Measurements from ENCODE around the gene LIPJ.

LIPJ gene

DNA sequence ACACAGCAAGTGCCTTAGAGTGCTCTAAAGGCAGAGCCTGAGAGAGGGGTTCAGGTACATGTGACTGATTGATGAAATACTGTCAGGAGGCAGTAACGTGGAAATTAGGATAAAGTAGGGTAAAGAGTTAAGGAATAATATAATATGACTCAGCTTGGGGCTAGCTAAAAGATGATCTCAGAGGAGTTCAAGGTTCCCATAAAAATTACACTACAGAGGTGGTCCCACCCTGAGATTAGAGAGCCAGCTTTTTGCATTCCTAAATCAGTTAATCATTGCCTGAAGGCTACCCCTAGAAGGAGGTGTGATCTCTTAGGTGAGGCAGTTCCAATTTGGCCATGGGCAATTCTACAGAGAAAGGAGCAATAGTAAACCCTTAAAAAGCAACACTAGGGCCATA is 5.8 kb downstream of the LIPJ start:
- TF ChIP-seq, protein P1, sequence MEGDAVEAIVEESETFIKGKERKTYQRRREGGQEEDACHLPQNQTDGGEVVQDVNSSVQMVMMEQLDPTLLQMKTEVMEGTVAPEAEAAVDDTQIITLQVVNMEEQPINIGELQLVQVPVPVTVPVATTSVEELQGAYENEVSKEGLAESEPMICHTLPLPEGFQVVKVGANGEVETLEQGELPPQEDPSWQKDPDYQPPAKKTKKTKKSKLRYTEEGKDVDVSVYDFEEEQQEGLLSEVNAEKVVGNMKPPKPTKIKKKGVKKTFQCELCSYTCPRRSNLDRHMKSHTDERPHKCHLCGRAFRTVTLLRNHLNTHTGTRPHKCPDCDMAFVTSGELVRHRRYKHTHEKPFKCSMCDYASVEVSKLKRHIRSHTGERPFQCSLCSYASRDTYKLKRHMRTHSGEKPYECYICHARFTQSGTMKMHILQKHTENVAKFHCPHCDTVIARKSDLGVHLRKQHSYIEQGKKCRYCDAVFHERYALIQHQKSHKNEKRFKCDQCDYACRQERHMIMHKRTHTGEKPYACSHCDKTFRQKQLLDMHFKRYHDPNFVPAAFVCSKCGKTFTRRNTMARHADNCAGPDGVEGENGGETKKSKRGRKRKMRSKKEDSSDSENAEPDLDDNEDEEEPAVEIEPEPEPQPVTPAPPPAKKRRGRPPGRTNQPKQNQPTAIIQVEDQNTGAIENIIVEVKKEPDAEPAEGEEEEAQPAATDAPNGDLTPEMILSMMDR (IDR thresholded peaks at IDR 0.05; ENCODE audit: low read depth, low read length, missing control alignments), result no peak
- no peak overlapping the region for H3K4me3 ChIP-seq (ENCODE audit: low read depth, low read length)
- DNase-seq (ENCODE audit: low read depth), result no peak

DNA sequence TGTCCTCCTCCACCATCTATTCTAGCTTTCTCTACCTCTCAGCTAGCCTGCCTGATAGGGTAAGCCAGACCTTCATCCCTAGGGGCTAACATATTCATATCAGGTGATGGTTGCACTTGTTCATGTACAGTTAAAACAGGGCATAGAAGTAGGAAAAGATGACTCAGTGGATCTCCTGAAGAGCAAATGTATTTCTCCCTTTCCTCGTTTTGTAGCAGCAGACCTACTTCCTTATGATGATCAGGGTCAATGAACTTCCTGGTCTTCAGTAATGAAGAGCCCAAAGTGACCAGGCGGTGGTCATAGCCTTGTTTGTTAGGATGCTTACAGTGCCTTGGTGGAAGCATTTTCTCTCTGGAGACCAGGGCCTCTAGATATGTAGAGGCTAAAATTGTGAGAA is 6.3 kb downstream of the LIPJ start:
- TF ChIP-seq, protein P1 (IDR thresholded peaks at IDR 0.05; ENCODE audit: low read depth, low read length, missing control alignments), result no peak
- no peak overlapping the region for H3K4me3 ChIP-seq (ENCODE audit: low read depth, low read length)
- DNase-seq (ENCODE audit: low read depth), result no peak

DNA sequence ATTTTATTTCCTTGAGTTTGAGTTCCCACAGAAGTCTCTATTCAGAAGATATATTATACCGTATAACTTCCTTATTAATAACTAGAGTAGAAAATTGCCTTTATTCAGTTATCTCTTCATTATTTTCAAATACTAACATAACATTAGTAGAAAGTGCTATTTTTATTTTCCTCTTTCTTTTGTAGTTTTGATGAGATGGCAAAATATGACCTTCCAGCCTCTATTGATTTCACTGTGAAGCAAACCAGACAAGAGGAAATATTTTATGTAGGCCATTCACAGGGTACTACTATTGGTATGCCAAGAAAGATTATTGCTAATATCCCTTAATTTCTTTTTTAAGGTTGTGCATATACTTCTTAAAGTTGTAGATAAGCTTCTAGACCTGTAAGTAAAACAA is 7.9 kb downstream of the LIPJ start:
- H3K4me3 ChIP-seq (ENCODE audit: low read depth, low read length), result no peak overlapping the region
- TF ChIP-seq, protein P1 (IDR thresholded peaks at IDR 0.05; ENCODE audit: low read depth, low read length, missing control alignments), result no peak
- DNase-seq (ENCODE audit: low read depth), result no peak

DNA sequence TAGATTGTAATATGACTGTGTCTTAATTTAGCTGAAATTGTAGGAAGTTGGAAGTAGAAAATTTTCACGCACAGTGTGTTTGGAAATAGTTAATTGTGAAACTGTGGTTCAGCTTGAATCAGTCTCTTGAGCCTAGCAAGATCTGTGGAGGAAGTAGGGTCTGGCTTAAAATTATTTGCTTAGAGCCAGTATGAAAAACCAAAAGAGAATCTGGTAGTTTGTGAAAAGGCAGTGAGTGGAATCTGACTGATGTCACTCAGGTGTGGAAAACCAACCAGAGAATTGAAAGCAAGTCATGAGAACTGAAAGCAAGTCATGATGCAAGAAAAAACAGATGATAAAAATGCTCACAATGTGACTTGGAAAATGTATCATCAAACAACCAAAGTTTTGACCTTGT is 11.5 kb downstream of the LIPJ start:
- H3K4me3 ChIP-seq (ENCODE audit: low read depth, low read length), result no peak overlapping the region
- TF ChIP-seq, protein P1 (IDR thresholded peaks at IDR 0.05; ENCODE audit: low read depth, low read length, missing control alignments), result no peak
- DNase-seq (ENCODE audit: low read depth), result peak; percentile 74

DNA sequence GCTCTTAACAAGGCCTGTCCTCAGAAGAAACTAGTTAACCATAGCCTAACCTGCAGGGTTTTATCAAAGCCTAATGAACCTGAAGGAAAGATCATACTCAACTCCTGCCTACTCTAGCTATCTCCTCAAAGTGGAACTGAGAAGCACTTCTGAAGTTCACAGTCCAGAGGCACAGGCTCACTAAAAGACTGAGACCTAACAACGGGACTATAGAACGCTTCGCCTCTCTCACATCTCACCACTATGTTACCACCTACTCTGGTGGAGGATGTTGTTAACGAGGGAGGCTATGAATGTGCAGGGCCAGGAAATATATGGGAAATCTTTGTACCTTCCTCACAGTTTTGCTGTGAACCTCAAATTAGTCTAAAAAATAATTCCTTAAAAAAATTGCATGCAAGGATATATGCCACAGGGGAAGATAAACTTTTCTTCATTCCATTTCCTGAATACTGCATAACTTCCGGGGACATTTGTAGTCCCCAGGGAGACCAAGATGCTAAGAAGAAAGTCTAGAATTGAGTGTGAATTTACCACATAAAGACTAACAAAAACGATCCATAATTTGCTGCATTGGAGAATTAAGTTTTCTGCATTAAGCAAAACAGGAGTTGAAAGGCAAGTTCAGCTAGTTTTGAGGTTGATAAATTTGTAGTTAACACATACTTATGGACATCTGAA is 21.6 kb downstream of the LIPJ start:
- H3K4me3 ChIP-seq (ENCODE audit: low read depth, low read length), result no peak overlapping the region
- peak; percentile 29 for DNase-seq (ENCODE audit: low read depth)
- TF ChIP-seq, protein P1 (IDR thresholded peaks at IDR 0.05; ENCODE audit: low read depth, low read length, missing control alignments), result no peak

DNA sequence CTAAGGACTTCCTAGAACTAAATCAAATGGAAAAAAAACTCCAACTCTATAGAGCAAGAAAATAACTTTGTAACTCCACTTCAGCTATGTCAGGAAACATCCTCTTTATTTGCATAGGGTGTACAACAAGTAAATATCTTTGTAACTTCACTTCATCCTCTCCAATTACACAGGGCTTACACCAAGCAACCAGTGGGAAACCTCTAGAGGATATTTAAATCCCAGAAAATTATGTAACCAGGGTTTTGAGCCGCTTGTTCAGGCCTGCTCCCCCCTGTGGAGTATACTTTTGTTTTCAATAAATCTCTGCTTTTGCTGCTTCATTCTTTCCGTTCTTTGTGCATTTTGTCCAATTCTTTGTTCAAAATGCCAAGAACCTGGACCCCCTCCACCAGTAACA is 22.2 kb downstream of the LIPJ start:
- TF ChIP-seq, protein P1 (IDR thresholded peaks at IDR 0.05; ENCODE audit: low read depth, low read length, missing control alignments), result no peak

More for the DNA sequence above, 22.2 kb downstream of the LIPJ start:
- H3K4me3 ChIP-seq (ENCODE audit: low read depth, low read length), result no peak overlapping the region
- no peak for DNase-seq (ENCODE audit: low read depth)

Data from GM12864 (cell line).